BLaER1 treated with 17β-estradiol and CSF1 and Interleukin-3, amounts not matched to agents 10 nM and 100 nM (cell line): ENCODE data around the gene KIAA0319L.
A peak's percentile ranks its signal among the peaks of the same experiment; 100 is the strongest.

Experiments
- H3K27ac ChIP-seq, 11 experiments: shearing (Covaris generic); formaldehyde crosslinking; 2 replicates each; pipeline ENCODE4 v1.8.1; 2022
- H3K27me3 ChIP-seq, 11 experiments: shearing (Covaris generic); formaldehyde crosslinking; 2 replicates each; pipeline ENCODE4 v1.8.1; 2022
- H3K36me3 ChIP-seq, 11 experiments: shearing (Covaris generic); formaldehyde crosslinking; 2 replicates each; pipeline ENCODE4 v1.8.1; 2022
- H3K4me1 ChIP-seq, 10 experiments: shearing (Covaris generic); formaldehyde crosslinking; 2 replicates each; pipeline ENCODE4 v1.8.1; 2022
- H3K4me2 ChIP-seq, 11 experiments: shearing (Covaris generic); formaldehyde crosslinking; 2 replicates each; pipeline ENCODE4 v1.8.1; 2022
- H3K4me3 ChIP-seq, 10 experiments: shearing (Covaris generic); formaldehyde crosslinking; 2 replicates each; pipeline ENCODE4 v1.8.1; 2022
- H3K9ac ChIP-seq, 11 experiments: shearing (Covaris generic); formaldehyde crosslinking; 2 replicates each; pipeline ENCODE4 v1.8.1; 2022
- H3K9me3 ChIP-seq, 11 experiments: shearing (Covaris generic); formaldehyde crosslinking; replicated peaks in 1 of 11; 2 replicates each; pipeline ENCODE4 v1.8.1; 2022
- H4K20me1 ChIP-seq, 11 experiments: shearing (Covaris generic); formaldehyde crosslinking; 2 replicates each; pipeline ENCODE4 v1.8.1; 2022
- Cebpa-rat ChIP-seq, 11 experiments: shearing (Covaris generic); IDR thresholded peaks; 2 replicates each; pipeline ENCODE4 v1.8.1; 2022

KIAA0319L gene

DNA sequence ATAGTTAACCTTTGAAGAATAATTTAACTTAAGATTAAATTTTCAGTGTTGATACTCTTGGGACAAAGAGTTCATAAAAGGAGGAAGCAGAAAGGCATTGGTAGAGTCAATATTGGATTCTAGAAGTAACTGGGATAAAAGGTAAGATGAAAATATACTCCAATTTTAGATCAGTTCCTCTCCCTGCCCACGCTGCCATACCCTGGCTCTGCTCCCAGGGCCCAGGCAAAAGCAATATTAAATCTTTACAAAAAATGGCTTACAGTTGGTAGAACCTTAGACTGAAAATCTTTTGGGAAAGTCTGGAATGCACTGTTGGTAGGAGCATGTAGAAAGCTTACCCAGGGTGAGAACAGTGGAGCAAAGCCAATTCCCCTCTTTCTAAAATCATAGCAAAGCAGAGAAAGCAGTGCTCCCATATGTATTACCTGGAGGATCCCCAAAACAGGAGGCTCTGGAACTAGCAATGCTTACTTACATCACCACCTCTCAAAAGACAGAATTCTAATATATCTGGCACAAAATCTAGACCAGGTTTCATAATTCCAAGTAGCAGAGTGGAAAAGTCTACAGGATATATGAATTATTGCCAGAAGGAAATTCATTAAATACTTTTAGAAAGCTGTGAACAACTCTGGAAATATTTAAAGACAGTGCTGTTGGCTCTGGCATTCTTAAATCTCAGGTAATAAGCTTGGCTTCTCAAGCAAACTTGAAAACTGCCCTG, 24.5 kb downstream of the KIAA0319L start:
- Histone ChIP-seq H3K4me2 (no peak overlapping the region), H3K27me3 (no peaks in the 10 kb centered on the region), H3K4me1 (peaks cover 0 to 7% (median 4%) of the 10 kb centered on the region in 10 experiments; a peak in 18 of 20 replicates), H3K27ac (no peak overlapping the region), H4K20me1 (peaks cover 0 to 21% (median 0%) of the 10 kb centered on the region in 11 experiments; a peak in 1 of 22 replicates), H3K9me3 (peaks cover 48 to 59% (median 51%) of the 10 kb centered on the region in 11 experiments), H3K9ac (no peak overlapping the region), H3K4me3 (no peak overlapping the region), H3K36me3 (peaks cover 51 to 97% (median 60%) of the 10 kb centered on the region in 11 experiments)
- TF ChIP-seq Cebpa-rat (IDR thresholded peaks at IDR 0.05): no peak

- Histone ChIP-seq H3K27ac (no peak overlapping the region), H3K9me3 (peaks cover 57 to 70% (median 64%) of the 10 kb centered on the region in 11 experiments), H3K4me1 (no peaks in the 10 kb centered on the region), H3K4me3 (peak overlapping the region in 5 of 10 experiments; percentile 2 to 35 (median 14); a peak in 3 of 20 replicates), H3K36me3 (peaks cover 52 to 93% (median 61%) of the 10 kb centered on the region in 11 experiments), H4K20me1 (0 out of 22 replicates have a peak, but pooled peaks cover 0 to 10% (median 0%) of the 10 kb centered on the region in 11 experiments), H3K4me2 (no peak overlapping the region), H3K27me3 (no peaks in the 10 kb centered on the region), H3K9ac (no peak overlapping the region)
- no peak for TF ChIP-seq Cebpa-rat (IDR thresholded peaks at IDR 0.05)
These were observed 25.8 kb downstream of the KIAA0319L start for GRCh38 chr1:35531368-35531767.

DNA sequence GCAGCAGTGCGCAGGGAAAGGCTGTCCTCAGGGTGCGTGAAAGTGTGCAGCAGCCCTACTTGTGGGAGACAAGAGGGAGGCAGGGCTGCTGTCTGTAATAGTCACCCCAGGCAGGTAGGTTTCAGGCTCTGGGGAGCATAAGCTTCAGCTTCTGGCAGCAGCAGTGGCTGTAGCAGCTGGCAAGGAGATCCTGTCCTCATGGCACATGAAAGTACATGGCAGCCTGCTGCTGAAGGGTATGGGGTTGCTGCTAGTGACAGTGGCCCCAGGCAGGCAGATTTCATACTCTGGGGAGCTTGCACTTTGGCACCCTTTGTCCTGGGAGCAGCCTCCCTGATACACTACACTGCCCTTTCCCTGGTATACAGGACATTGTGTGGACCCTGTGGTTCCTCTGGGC, 26.3 kb downstream of the KIAA0319L start:
- Histone ChIP-seq H3K27me3 (no peaks in the 10 kb centered on the region), H4K20me1 (0 out of 22 replicates have a peak, but pooled peaks cover 0 to 6% (median 0%) of the 10 kb centered on the region in 11 experiments)
- TF ChIP-seq Cebpa-rat (IDR thresholded peaks at IDR 0.05): no peak

GRCh38 chr1:35530168-35530567, 27.0 kb downstream of the KIAA0319L start:
- peaks cover 62 to 75% (median 71%) of the 10 kb centered on the region in 11 experiments for H3K9me3 ChIP-seq
- H3K4me2 ChIP-seq: no peak overlapping the region
- H3K4me3 ChIP-seq: peak overlapping the region in 2 of 10 experiments; percentile 6 to 29; a peak in 2 of 20 replicates
- H3K27me3 ChIP-seq: no peaks in the 10 kb centered on the region
- no peak for TF ChIP-seq Cebpa-rat (IDR thresholded peaks at IDR 0.05)
- H3K9ac ChIP-seq: no peak overlapping the region
- no peaks in the 10 kb centered on the region for H3K4me1 ChIP-seq
- H3K27ac ChIP-seq: no peak overlapping the region
- H4K20me1 ChIP-seq: no peaks in the 10 kb centered on the region
- peaks cover 51 to 90% (median 61%) of the 10 kb centered on the region in 11 experiments for H3K36me3 ChIP-seq

More for the DNA sequence above, 26.3 kb downstream of the KIAA0319L start:
- no peaks in the 10 kb centered on the region for H3K4me1 ChIP-seq
- peaks cover 51 to 90% (median 61%) of the 10 kb centered on the region in 11 experiments for H3K36me3 ChIP-seq
- no peak overlapping the region for H3K9ac ChIP-seq
- H3K9me3 ChIP-seq: peaks cover 57 to 71% (median 66%) of the 10 kb centered on the region in 11 experiments
- H3K27ac ChIP-seq: no peak overlapping the region
- H3K4me3 ChIP-seq: peak overlapping the region in 6 of 10 experiments; percentile 2 to 35 (median 13); a peak in 4 of 20 replicates
- H3K4me2 ChIP-seq: no peak overlapping the region

GRCh38 chr1:35524106-35524505, 33.1 kb downstream of the KIAA0319L start:
- Histone ChIP-seq H3K9me3 (peaks cover 26 to 66% (median 43%) of the 10 kb centered on the region in 11 experiments), H3K4me1 (no peaks in the 10 kb centered on the region), H3K36me3 (peaks cover 7 to 58% (median 17%) of the 10 kb centered on the region in 11 experiments; a peak in 19 of 22 replicates), H3K27ac (no peak overlapping the region), H3K27me3 (no peaks in the 10 kb centered on the region), H3K9ac (no peak overlapping the region), H3K4me3 (no peak overlapping the region), H4K20me1 (no peaks in the 10 kb centered on the region), H3K4me2 (no peak overlapping the region)
- no peak for TF ChIP-seq Cebpa-rat (IDR thresholded peaks at IDR 0.05)

GRCh38 chr1:35519432-35519831, 37.8 kb downstream of the KIAA0319L start:
- no peak overlapping the region for H3K27ac ChIP-seq
- no peaks in the 10 kb centered on the region for H4K20me1 ChIP-seq
- peaks cover 39 to 65% (median 51%) of the 10 kb centered on the region in 11 experiments for H3K9me3 ChIP-seq
- no peak for TF ChIP-seq Cebpa-rat (IDR thresholded peaks at IDR 0.05)
- H3K4me3 ChIP-seq: no peak overlapping the region
- H3K36me3 ChIP-seq: peaks cover 16 to 72% (median 28%) of the 10 kb centered on the region in 11 experiments; a peak in 15 of 22 replicates
- no peak overlapping the region for H3K9ac ChIP-seq
- H3K4me1 ChIP-seq: no peaks in the 10 kb centered on the region
- no peak overlapping the region for H3K4me2 ChIP-seq
- no peaks in the 10 kb centered on the region for H3K27me3 ChIP-seq

- no peak overlapping the region for H3K4me3 ChIP-seq
- H3K4me2 ChIP-seq: no peak overlapping the region
- no peak for TF ChIP-seq Cebpa-rat (IDR thresholded peaks at IDR 0.05)
- peaks cover 16 to 65% (median 25%) of the 10 kb centered on the region in 11 experiments; a peak in 15 of 22 replicates for H3K36me3 ChIP-seq
- H3K9ac ChIP-seq: no peak overlapping the region
- no peaks in the 10 kb centered on the region for H3K4me1 ChIP-seq
- peaks cover 41 to 55% (median 47%) of the 10 kb centered on the region in 11 experiments for H3K9me3 ChIP-seq
- no peak overlapping the region for H3K27ac ChIP-seq
- H4K20me1 ChIP-seq: no peaks in the 10 kb centered on the region
- H3K27me3 ChIP-seq: no peaks in the 10 kb centered on the region
These were observed 39.0 kb downstream of the KIAA0319L start for GRCh38 chr1:35518183-35518582.

GRCh38 chr1:35511305-35511704, 45.9 kb downstream of the KIAA0319L start:
- no peak for TF ChIP-seq Cebpa-rat (IDR thresholded peaks at IDR 0.05)
- no peak overlapping the region for H3K4me3 ChIP-seq

GRCh38 chr1:35509558-35509957, 47.6 kb downstream of the KIAA0319L start:
- Histone ChIP-seq H3K4me1 (peaks cover 31 to 39% (median 35%) of the 10 kb centered on the region in 10 experiments), H3K27me3 (no peaks in the 10 kb centered on the region)

More at GRCh38 chr1:35511305-35511704, 45.9 kb downstream of the KIAA0319L start:
- peaks cover 20 to 27% (median 22%) of the 10 kb centered on the region in 11 experiments for H3K9me3 ChIP-seq
- H3K27me3 ChIP-seq: no peaks in the 10 kb centered on the region
- no peak overlapping the region for H3K27ac ChIP-seq
- H4K20me1 ChIP-seq: peaks cover 0 to 46% (median 7%) of the 10 kb centered on the region in 11 experiments; a peak in 13 of 22 replicates
- no peak overlapping the region for H3K4me2 ChIP-seq
- peaks cover 4 to 42% (median 15%) of the 10 kb centered on the region in 11 experiments; a peak in 12 of 22 replicates for H3K36me3 ChIP-seq
- peaks cover 18 to 23% (median 21%) of the 10 kb centered on the region in 10 experiments for H3K4me1 ChIP-seq
- H3K9ac ChIP-seq: no peak overlapping the region

More at GRCh38 chr1:35509558-35509957, 47.6 kb downstream of the KIAA0319L start:
- Histone ChIP-seq H3K9ac (no peak overlapping the region), H3K4me2 (no peak overlapping the region), H3K4me3 (no peak overlapping the region), H3K27ac (no peak overlapping the region), H4K20me1 (peaks cover 0 to 51% (median 9%) of the 10 kb centered on the region in 11 experiments; a peak in 13 of 22 replicates), H3K9me3 (peaks cover 2 to 10% (median 4%) of the 10 kb centered on the region in 11 experiments; a peak in 14 of 22 replicates), H3K36me3 (peaks cover 0 to 42% (median 3%) of the 10 kb centered on the region in 11 experiments; a peak in 11 of 22 replicates)
- no peak for TF ChIP-seq Cebpa-rat (IDR thresholded peaks at IDR 0.05)
